Neural crest cell (in vitro differentiated cells): ENCODE results near the gene TIMP1. TPM values are rescaled to one million over a fixed set of nuclear protein-coding genes. Genes with fewer than 3 reads are reported as not detected.

Experiments
- DNase-seq: peaks from one replicate; pipeline ENCODE4 v3.0.0; 2021; ENCODE audit warnings: low read depth, mixed read lengths, low spot score
- H3K27ac Mint-ChIP-seq: one replicate; pipeline ENCODE4 v1.8.0; 2021; ENCODE audit warnings: mild to moderate bottlenecking, mixed read lengths; ENCODE audit not compliant: unreplicated experiment
- H3K27me3 Mint-ChIP-seq: 2 replicates; pipeline ENCODE4 v1.8.0; 2021; ENCODE audit warnings: low read depth, mild to moderate bottlenecking, mixed read lengths
- H3K36me3 Mint-ChIP-seq: 2 replicates; pipeline ENCODE4 v1.8.0; 2021; ENCODE audit warnings: low read depth, mild to moderate bottlenecking, mixed read lengths
- H3K4me1 Mint-ChIP-seq: 2 replicates; pipeline ENCODE4 v1.8.0; 2021; ENCODE audit warnings: mixed read lengths
- H3K4me3 Mint-ChIP-seq: one replicate; pipeline ENCODE4 v1.8.0; 2021; ENCODE audit warnings: mild to moderate bottlenecking, mixed read lengths
- H3K9me3 Mint-ChIP-seq: 2 replicates; pipeline ENCODE4 v1.8.0; 2021; ENCODE audit warnings: mixed read lengths
- total RNA-seq: library from RNA; stranded (reverse); gene quantifications from 2 replicates; pipeline ENCODE4 v1.2.1, GENCODE V29; 2021
- TF ChIP-seq, protein P1 (sequence below): fragments of 200-600 bp; sonication (generic); conservative IDR thresholded peaks from 2 replicates; pipeline ENCODE4 v1.5.0; 2021; ENCODE audit warnings: antibody characterized with exemption, mild to moderate bottlenecking

TIMP1 gene
- total RNA-seq, 1 donor from 2014 or later: 63.8 TPM

GRCh38 chrX:47574547-47575301 lies 7.5 kb upstream of the TIMP1 start:
- peaks cover 24% of the 10 kb centered on the region for H3K36me3 Mint-ChIP-seq
- DNase-seq: no peak
- peaks cover 16% of the 10 kb centered on the region for H3K4me1 Mint-ChIP-seq
- TF ChIP-seq, protein P1, sequence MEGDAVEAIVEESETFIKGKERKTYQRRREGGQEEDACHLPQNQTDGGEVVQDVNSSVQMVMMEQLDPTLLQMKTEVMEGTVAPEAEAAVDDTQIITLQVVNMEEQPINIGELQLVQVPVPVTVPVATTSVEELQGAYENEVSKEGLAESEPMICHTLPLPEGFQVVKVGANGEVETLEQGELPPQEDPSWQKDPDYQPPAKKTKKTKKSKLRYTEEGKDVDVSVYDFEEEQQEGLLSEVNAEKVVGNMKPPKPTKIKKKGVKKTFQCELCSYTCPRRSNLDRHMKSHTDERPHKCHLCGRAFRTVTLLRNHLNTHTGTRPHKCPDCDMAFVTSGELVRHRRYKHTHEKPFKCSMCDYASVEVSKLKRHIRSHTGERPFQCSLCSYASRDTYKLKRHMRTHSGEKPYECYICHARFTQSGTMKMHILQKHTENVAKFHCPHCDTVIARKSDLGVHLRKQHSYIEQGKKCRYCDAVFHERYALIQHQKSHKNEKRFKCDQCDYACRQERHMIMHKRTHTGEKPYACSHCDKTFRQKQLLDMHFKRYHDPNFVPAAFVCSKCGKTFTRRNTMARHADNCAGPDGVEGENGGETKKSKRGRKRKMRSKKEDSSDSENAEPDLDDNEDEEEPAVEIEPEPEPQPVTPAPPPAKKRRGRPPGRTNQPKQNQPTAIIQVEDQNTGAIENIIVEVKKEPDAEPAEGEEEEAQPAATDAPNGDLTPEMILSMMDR: no peak
- no peak overlapping the region for H3K4me3 Mint-ChIP-seq
- H3K27ac Mint-ChIP-seq: no peak overlapping the region
- H3K9me3 Mint-ChIP-seq: no peaks in the 10 kb centered on the region
- peaks cover 2% of the 10 kb centered on the region for H3K27me3 Mint-ChIP-seq

DNA sequence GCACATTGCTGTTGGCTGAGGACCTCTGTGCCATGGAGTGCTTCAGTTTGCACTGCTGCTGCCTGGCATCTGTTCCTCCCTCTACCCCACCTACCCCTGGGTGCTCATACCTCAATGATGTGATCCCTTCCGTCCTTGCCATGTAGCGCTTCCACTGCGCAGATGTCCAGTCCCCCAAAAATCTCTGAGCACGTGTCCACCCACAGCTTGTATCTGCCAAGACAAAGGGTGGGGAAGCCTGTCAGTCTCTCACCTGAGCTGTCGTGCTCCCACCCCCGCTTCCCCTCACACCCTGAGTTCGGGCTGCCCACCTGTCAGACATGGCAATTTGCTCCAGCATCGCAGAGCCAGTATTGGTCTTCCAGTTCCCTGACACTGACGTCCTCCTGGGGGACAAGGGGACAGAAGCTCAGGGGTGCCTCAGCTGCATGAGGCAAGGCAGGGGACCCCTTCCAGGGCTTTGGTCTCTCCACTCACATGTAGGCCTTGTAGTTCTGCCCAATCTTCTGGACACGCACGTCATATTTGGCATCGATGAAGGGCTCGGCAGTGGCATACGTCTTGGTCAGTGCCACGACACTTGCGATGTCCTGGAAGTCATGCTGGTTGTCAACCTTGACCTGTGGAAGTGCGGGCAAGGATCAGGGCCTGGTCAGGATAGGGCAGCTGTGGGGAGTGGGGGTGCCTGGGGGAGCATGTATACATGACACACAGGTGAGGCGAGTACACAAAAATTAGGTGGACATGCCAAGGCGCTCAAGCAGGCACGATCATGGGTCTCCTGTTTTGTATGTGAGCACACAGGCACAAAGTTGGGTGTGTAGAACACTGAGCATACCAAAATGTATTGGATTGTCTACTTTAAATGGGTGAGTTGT lies 6.0 kb upstream of the TIMP1 start:
- Mint-ChIP-seq H3K36me3 (peaks cover 15% of the 10 kb centered on the region), H3K9me3 (no peaks in the 10 kb centered on the region), H3K4me3 (no peak overlapping the region), H3K4me1 (peaks cover 16% of the 10 kb centered on the region), H3K27me3 (peaks cover 2% of the 10 kb centered on the region), H3K27ac (peak overlapping the region; percentile 50)
- TF ChIP-seq, protein P1: no peak
- DNase-seq: no peak

GRCh38 chrX:47577424-47577823 lies 4.8 kb upstream of the TIMP1 start:
- H3K36me3 Mint-ChIP-seq: peaks cover 6% of the 10 kb centered on the region
- H3K9me3 Mint-ChIP-seq: no peaks in the 10 kb centered on the region
- DNase-seq: no peak

DNA sequence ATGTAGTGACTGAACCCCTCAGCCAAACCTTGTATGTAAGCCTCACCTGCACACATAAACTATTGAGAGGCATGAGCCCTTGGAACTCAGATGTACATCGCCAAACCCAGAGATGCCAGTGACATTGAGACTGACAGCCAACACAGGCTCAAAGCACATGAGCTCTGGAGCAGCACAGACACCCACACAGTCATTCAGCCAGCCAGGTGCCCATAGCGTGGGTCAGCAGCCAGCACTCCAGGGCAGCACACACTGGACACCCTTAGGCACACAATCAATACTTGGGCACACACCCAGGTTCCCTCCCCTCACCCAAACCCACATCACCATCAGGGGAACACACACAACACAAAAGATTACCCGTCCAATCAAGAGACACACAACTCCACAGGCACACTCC lies 4.3 kb upstream of the TIMP1 start:
- TF ChIP-seq, protein P1: no peak
- Mint-ChIP-seq H3K27me3 (peaks cover 2% of the 10 kb centered on the region), H3K4me1 (peaks cover 22% of the 10 kb centered on the region), H3K9me3 (no peaks in the 10 kb centered on the region), H3K4me3 (no peak overlapping the region), H3K36me3 (peaks cover 6% of the 10 kb centered on the region), H3K27ac (no peak overlapping the region)
- no peak for DNase-seq

More at GRCh38 chrX:47577424-47577823, 4.8 kb upstream of the TIMP1 start:
- H3K27ac Mint-ChIP-seq: no peak overlapping the region
- TF ChIP-seq, protein P1: no peak
- H3K4me1 Mint-ChIP-seq: peaks cover 22% of the 10 kb centered on the region
- H3K4me3 Mint-ChIP-seq: no peak overlapping the region
- peaks cover 2% of the 10 kb centered on the region for H3K27me3 Mint-ChIP-seq

- peaks cover 18% of the 10 kb centered on the region for H3K4me1 Mint-ChIP-seq
- H3K9me3 Mint-ChIP-seq: no peaks in the 10 kb centered on the region
- no peak overlapping the region for H3K27ac Mint-ChIP-seq
- no peak overlapping the region for H3K4me3 Mint-ChIP-seq
- TF ChIP-seq, protein P1: no peak
- peaks cover 5% of the 10 kb centered on the region for H3K36me3 Mint-ChIP-seq
- DNase-seq: no peak
- peaks cover 2% of the 10 kb centered on the region for H3K27me3 Mint-ChIP-seq
These were observed 3.5 kb upstream of the TIMP1 start for GRCh38 chrX:47578692-47579091.
